Glomerular visceral epithelial cell (primary cell): ENCODE data around the gene PPP4R3A.
"Not testable (repeated sequence)": the region's sequence is repeated elsewhere in the genome, so short reads cannot be mapped to it uniquely, and the experiment has no call there.

Source experiments
- DNase-seq: peaks from one replicate; pipeline ENCODE4 v3.0.0-alpha.2; 2016; ENCODE audit errors: extremely low spot score

PPP4R3A gene

GRCh38 chr14:91409240-91409639, 100.9 kb downstream of the PPP4R3A start:
- not testable (repeated sequence) for DNase-seq
